Activated T-helper 9 cell treated with anti-CD3 and anti-CD28 coated beads, Interleukin-2, amount 50 U/mL, for 16 hours (primary cell): ENCODE results near the gene SPOCD1.

Experiments
- DNase-seq: peaks from one replicate; pipeline ENCODE4 v3.0.0-alpha.2; 2020; ENCODE audit warnings: low read depth

SPOCD1 gene

GRCh38 chr1:31787261-31787660 lies 28.6 kb downstream of the SPOCD1 start:
- no peak for DNase-seq

GRCh38 chr1:31786366-31787060 lies 29.3 kb downstream of the SPOCD1 start:
- no peak for DNase-seq

GRCh38 chr1:31785947-31786290 lies 29.9 kb downstream of the SPOCD1 start:
- DNase-seq = no peak

GRCh38 chr1:31785020-31785946 lies 30.5 kb downstream of the SPOCD1 start:
- no peak for DNase-seq

GRCh38 chr1:31784356-31785019 lies 31.3 kb downstream of the SPOCD1 start:
- no peak for DNase-seq

- DNase-seq = no peak
These were observed 32.0 kb downstream of the SPOCD1 start for GRCh38 chr1:31783846-31784245.

- DNase-seq = no peak
These were observed 33.1 kb downstream of the SPOCD1 start for GRCh38 chr1:31782421-31783410.

GRCh38 chr1:31781756-31782371 lies 34.0 kb downstream of the SPOCD1 start:
- no peak for DNase-seq

GRCh38 chr1:31781138-31781755 lies 34.6 kb downstream of the SPOCD1 start:
- DNase-seq = no peak

- DNase-seq = no peak
These were observed 35.2 kb downstream of the SPOCD1 start for GRCh38 chr1:31780632-31781031.

GRCh38 chr1:31779687-31780086 lies 36.1 kb downstream of the SPOCD1 start:
- no peak for DNase-seq

- no peak for DNase-seq
These were observed 36.9 kb downstream of the SPOCD1 start for GRCh38 chr1:31778763-31779488.

GRCh38 chr1:31776516-31776915 lies 39.3 kb downstream of the SPOCD1 start:
- no peak for DNase-seq

GRCh38 chr1:31776032-31776431 lies 39.8 kb downstream of the SPOCD1 start:
- no peak for DNase-seq

GRCh38 chr1:31775210-31775999 lies 40.4 kb downstream of the SPOCD1 start:
- DNase-seq = no peak

GRCh38 chr1:31774495-31774894 lies 41.3 kb downstream of the SPOCD1 start:
- no peak for DNase-seq

GRCh38 chr1:31773861-31774260 lies 42.0 kb downstream of the SPOCD1 start:
- no peak for DNase-seq

GRCh38 chr1:31772669-31773248 lies 43.1 kb downstream of the SPOCD1 start:
- no peak for DNase-seq
